H9 (cell line): ENCODE results near the gene SURF4. TPM values are rescaled to one million over a fixed set of nuclear protein-coding genes. Genes with fewer than 3 reads are reported as not detected.

ENCODE experiments used
- DNase-seq: peaks from one replicate; pipeline ENCODE4 v3.0.0-alpha.2; 2017
- H2AFZ ChIP-seq: one replicate; pipeline ENCODE4 v1.6.1; 2013; ENCODE audit warnings: mild to moderate bottlenecking, low read length, control low read depth, moderate library complexity
- H2AK5ac ChIP-seq: 2 replicates; pipeline ENCODE4 v1.6.1; 2013; ENCODE audit warnings: low read length, control low read depth, mixed read lengths; ENCODE audit not compliant: insufficient read length
- H2BK120ac ChIP-seq: one replicate; pipeline ENCODE4 v1.6.1; 2013; ENCODE audit warnings: low read depth, mild to moderate bottlenecking, low read length, control low read depth, inconsistent platforms; ENCODE audit not compliant: poor library complexity, severe bottlenecking
- H2BK12ac ChIP-seq: 2 replicates; pipeline ENCODE4 v1.6.1; 2013; ENCODE audit warnings: low read length, control low read depth, mixed read lengths, low read depth; ENCODE audit not compliant: insufficient read length
- H2BK15ac ChIP-seq: 2 replicates; pipeline ENCODE4 v1.6.1; 2013; ENCODE audit warnings: low read depth, low read length, control low read depth
- H2BK20ac ChIP-seq: one replicate; pipeline ENCODE4 v1.6.1; 2013; ENCODE audit warnings: low read depth, mild to moderate bottlenecking, low read length, control low read depth, inconsistent platforms; ENCODE audit not compliant: poor library complexity, severe bottlenecking
- H2BK5ac ChIP-seq: 2 replicates; pipeline ENCODE4 v1.6.1; 2013; ENCODE audit warnings: low read length, control low read depth, mixed read lengths; ENCODE audit not compliant: insufficient read length
- H3K14ac ChIP-seq: 2 replicates; pipeline ENCODE4 v1.6.1; 2013; ENCODE audit warnings: low read length, control low read depth; ENCODE audit not compliant: insufficient read depth
- H3K18ac ChIP-seq: 2 replicates; pipeline ENCODE4 v1.6.1; 2013; ENCODE audit warnings: low read depth, mild to moderate bottlenecking, mixed read lengths, low read length, control low read depth; ENCODE audit not compliant: insufficient read length
- H3K23ac ChIP-seq: 2 replicates; pipeline ENCODE4 v1.6.1; 2013; ENCODE audit warnings: low read length, control low read depth, mixed read lengths, low read depth; ENCODE audit not compliant: insufficient read length
- H3K23me2 ChIP-seq: 2 replicates; pipeline ENCODE4 v1.6.1; 2013; ENCODE audit warnings: low read depth, mild to moderate bottlenecking, mixed read lengths, low read length, control low read depth; ENCODE audit not compliant: insufficient read length, poor library complexity, severe bottlenecking
- H3K27ac ChIP-seq: 2 replicates; pipeline ENCODE4 v1.5.1; 2013; ENCODE audit warnings: low read length, control low read depth, mixed read lengths, low read depth; ENCODE audit not compliant: insufficient read length
- H3K27me3 ChIP-seq: 2 replicates; pipeline ENCODE4 v1.6.1; 2013; ENCODE audit warnings: low read length, control low read depth, inconsistent platforms; ENCODE audit not compliant: insufficient read depth
- H3K4ac ChIP-seq: 2 replicates; pipeline ENCODE4 v1.6.1; 2013; ENCODE audit warnings: low read depth, mild to moderate bottlenecking, control low read depth, inconsistent platforms, low read length, moderate library complexity
- H3K4me1 ChIP-seq: 2 replicates; pipeline ENCODE4 v1.6.1; 2013; ENCODE audit warnings: low read length, control low read depth, inconsistent platforms; ENCODE audit not compliant: insufficient read depth
- H3K4me2 ChIP-seq: 2 replicates; pipeline ENCODE4 v1.6.1; 2013; ENCODE audit warnings: low read length, control low read depth, mixed read lengths; ENCODE audit not compliant: insufficient read length, insufficient read depth
- H3K56ac ChIP-seq: 2 replicates; pipeline ENCODE4 v1.6.1; 2013; ENCODE audit warnings: low read depth, mild to moderate bottlenecking, mixed read lengths, low read length, control low read depth; ENCODE audit not compliant: insufficient read length
- H3K79me1 ChIP-seq: 2 replicates; pipeline ENCODE4 v1.6.1; 2013; ENCODE audit warnings: low read depth, mild to moderate bottlenecking, moderate library complexity, low read length, control low read depth, inconsistent platforms; ENCODE audit not compliant: insufficient read depth, poor library complexity, severe bottlenecking
- H3K79me2 ChIP-seq: 2 replicates; pipeline ENCODE4 v1.6.1; 2013; ENCODE audit warnings: low read length, control low read depth, inconsistent platforms; ENCODE audit not compliant: insufficient read depth
- H3K9ac ChIP-seq: 2 replicates; pipeline ENCODE4 v1.6.1; 2013; ENCODE audit warnings: low read length, control low read depth, mixed read lengths; ENCODE audit not compliant: insufficient read length; ENCODE audit errors: extremely low read depth
- H3K9me3 ChIP-seq: one replicate; pipeline ENCODE4 v1.6.1; 2013; ENCODE audit warnings: low read depth, low read length, inconsistent platforms; ENCODE audit not compliant: control insufficient read depth
- H3T11ph ChIP-seq: one replicate; pipeline ENCODE4 v1.6.1; 2013; ENCODE audit warnings: mild to moderate bottlenecking, low read length, control low read depth, inconsistent platforms
- H4K20me1 ChIP-seq: one replicate; pipeline ENCODE4 v1.6.1; 2013; ENCODE audit not compliant: control insufficient read depth, insufficient read length, insufficient read depth
- H4K5ac ChIP-seq: 2 replicates; pipeline ENCODE4 v1.6.1; 2013; ENCODE audit warnings: low read depth, mild to moderate bottlenecking, mixed read lengths, low read length, control low read depth; ENCODE audit not compliant: insufficient read length
- H4K8ac ChIP-seq: replicated peaks from 2 replicates; pipeline ENCODE4 v1.6.1; 2013; ENCODE audit warnings: low read length, control low read depth, mixed read lengths, low read depth; ENCODE audit not compliant: insufficient read length
- H4K91ac ChIP-seq: 2 replicates; pipeline ENCODE4 v1.6.1; 2013; ENCODE audit warnings: low read depth, mild to moderate bottlenecking, moderate library complexity, mixed read lengths, low read length, control low read depth; ENCODE audit not compliant: insufficient read length
- H3K27ac Mint-ChIP-seq, 3 experiments: 2 replicates in 2 of 3; 3 replicates in 1 of 3; pipeline ENCODE4 v1.8.0; 2020 to 2021; ENCODE audit warnings: mixed read lengths in 3 of 3, mild to moderate bottlenecking in 1 of 3, moderate library complexity in 1 of 3
- H3K27me3 Mint-ChIP-seq: 2 replicates; pipeline ENCODE4 v1.8.0; 2021; ENCODE audit warnings: low read depth, mild to moderate bottlenecking, moderate library complexity, mixed read lengths
- H3K36me3 Mint-ChIP-seq, 3 experiments: 2 replicates in 2 of 3; 3 replicates in 1 of 3; pipeline ENCODE4 v1.8.0; 2020 to 2021; ENCODE audit warnings: low read depth in 3 of 3, mixed read lengths in 3 of 3; ENCODE audit not compliant: insufficient read depth in 1 of 3
- H3K4me1 Mint-ChIP-seq, 2 experiments: 2 replicates each; pipeline ENCODE4 v1.8.0; 2020; ENCODE audit warnings: mixed read lengths in 2 of 2
- H3K4me3 Mint-ChIP-seq, 2 experiments: 2 replicates in 1 of 2; 3 replicates in 1 of 2; pipeline ENCODE4 v1.8.0; 2020 to 2021; ENCODE audit warnings: mild to moderate bottlenecking in 2 of 2, mixed read lengths in 2 of 2, moderate library complexity in 1 of 2
- H3K9me3 Mint-ChIP-seq, 2 experiments: 2 replicates in 1 of 2; 3 replicates in 1 of 2; pipeline ENCODE4 v1.8.0; 2020; ENCODE audit warnings: mild to moderate bottlenecking in 2 of 2, mixed read lengths in 2 of 2, moderate library complexity in 1 of 2
- WGBS: extraction: QIAGEN DNeasy Blood & Tissue Kit; methylation state at CpG from one replicate; pipeline ENCODE4 v1.1.7; 2013; ENCODE audit warnings: missing lambda C conversion rate, low lambda C conversion rate, mixed read lengths; ENCODE audit not compliant: insufficient read length; ENCODE audit errors: extremely low coverage; 5-methylcytosine and 5-hydroxymethylcytosine counted together
- total RNA-seq: library from RNA; stranded (reverse); gene quantifications from 2 replicates; pipeline ENCODE4 v1.2.1, GENCODE V29; 2021
- TF ChIP-seq, protein P1 (sequence below): fragments of 200-600 bp; sonication (generic); conservative IDR thresholded peaks from 3 replicates; pipeline ENCODE4 v1.8.0; 2021; ENCODE audit warnings: antibody characterized with exemption, mild to moderate bottlenecking

Gene SURF4
- total RNA-seq, 1 experiment from 2014 or later = 146 TPM

DNA sequence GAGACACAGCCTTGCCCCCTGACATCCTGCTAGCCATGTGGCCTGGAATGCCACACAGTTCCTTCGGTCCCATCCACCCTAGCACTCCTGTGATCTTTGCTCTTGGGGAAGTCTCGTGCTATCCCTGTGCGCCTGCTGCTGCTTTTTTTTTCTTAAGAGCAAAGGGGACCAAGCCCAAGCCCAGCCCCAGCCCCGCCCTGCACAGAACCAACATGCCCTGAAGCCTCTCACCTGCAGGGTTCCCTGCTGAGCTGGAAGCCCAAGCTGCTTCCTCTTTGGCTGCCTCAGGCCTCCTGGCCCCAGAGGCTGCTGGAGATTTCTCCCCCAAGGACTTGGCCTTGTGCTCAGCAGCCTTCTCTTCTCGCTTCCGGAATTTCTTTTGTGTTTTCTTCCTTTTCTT, 41.7 kb downstream of the SURF4 start:
- Histone ChIP-seq H3T11ph (no peak overlapping the region), H3K23ac (no peak overlapping the region), H3K14ac (no peak overlapping the region), H3K23me2 (peaks cover 3% of the 10 kb centered on the region), H3K27me3 (no peaks in the 10 kb centered on the region), H3K4ac (no peak overlapping the region), H3K9ac (no peak overlapping the region), H2BK15ac (no peak overlapping the region), H2BK12ac (no peak overlapping the region), H3K79me2 (peaks cover 3% of the 10 kb centered on the region; the same call in 1 of the 2 replicates), H4K8ac (no peak overlapping the region), H2AFZ (no peak overlapping the region), H4K91ac (no peak overlapping the region), H3K79me1 (no peaks in the 10 kb centered on the region), H2BK20ac (no peak overlapping the region), H3K9me3 (no peaks in the 10 kb centered on the region), H3K27ac (no peak overlapping the region), H2BK120ac (no peak overlapping the region), H3K4me1 (no peaks in the 10 kb centered on the region), H4K5ac (no peak overlapping the region), H2BK5ac (no peak overlapping the region), H3K56ac (no peak overlapping the region), H4K20me1 (no peaks in the 10 kb centered on the region), H2AK5ac (no peak overlapping the region), H3K4me2 (no peak overlapping the region), H3K18ac (no peak overlapping the region)
- Mint-ChIP-seq H3K27me3 (no peaks in the 10 kb centered on the region; the same call in none of the 2 replicates), H3K4me3 (peak overlapping the region; percentile 98), H3K9me3 (peaks cover under 1 to 3% of the 10 kb centered on the region in 2 experiments; a peak in 3 of 5 replicates), H3K27ac (peak overlapping the region in 1 of 3 experiments; percentile 85; a peak in 1 of 7 replicates), H3K4me1 (peaks cover 15 to 22% of the 10 kb centered on the region in 2 experiments), H3K36me3 (peaks cover 34 to 73% (median 56%) of the 10 kb centered on the region in 3 experiments)
- TF ChIP-seq, protein P1, sequence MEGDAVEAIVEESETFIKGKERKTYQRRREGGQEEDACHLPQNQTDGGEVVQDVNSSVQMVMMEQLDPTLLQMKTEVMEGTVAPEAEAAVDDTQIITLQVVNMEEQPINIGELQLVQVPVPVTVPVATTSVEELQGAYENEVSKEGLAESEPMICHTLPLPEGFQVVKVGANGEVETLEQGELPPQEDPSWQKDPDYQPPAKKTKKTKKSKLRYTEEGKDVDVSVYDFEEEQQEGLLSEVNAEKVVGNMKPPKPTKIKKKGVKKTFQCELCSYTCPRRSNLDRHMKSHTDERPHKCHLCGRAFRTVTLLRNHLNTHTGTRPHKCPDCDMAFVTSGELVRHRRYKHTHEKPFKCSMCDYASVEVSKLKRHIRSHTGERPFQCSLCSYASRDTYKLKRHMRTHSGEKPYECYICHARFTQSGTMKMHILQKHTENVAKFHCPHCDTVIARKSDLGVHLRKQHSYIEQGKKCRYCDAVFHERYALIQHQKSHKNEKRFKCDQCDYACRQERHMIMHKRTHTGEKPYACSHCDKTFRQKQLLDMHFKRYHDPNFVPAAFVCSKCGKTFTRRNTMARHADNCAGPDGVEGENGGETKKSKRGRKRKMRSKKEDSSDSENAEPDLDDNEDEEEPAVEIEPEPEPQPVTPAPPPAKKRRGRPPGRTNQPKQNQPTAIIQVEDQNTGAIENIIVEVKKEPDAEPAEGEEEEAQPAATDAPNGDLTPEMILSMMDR = no peak
- peak; percentile 91 for DNase-seq
- no CpG with 5 or more reads among the region's 6 CpGs for WGBS
